KOPT-K1 (cell line): ENCODE results near the gene MASP1.

Experiments used
- H3K27ac ChIP-seq: fragments of 200-600 bp; sonication (generic); 2 replicates; pipeline ENCODE4 v1.5.1; 2016; ENCODE audit warnings: antibody characterized with exemption, mild to moderate bottlenecking, low read depth, low read length; ENCODE audit not compliant: poor library complexity, severe bottlenecking
- H3K36me3 ChIP-seq: fragments of 200-600 bp; sonication (generic); 2 replicates; pipeline ENCODE4 v1.5.1; 2017; ENCODE audit warnings: antibody characterized with exemption, mild to moderate bottlenecking, low read length, moderate library complexity; ENCODE audit not compliant: insufficient read depth
- H3K9me3 ChIP-seq: fragments of 200-600 bp; sonication (generic); 2 replicates; pipeline ENCODE4 v1.5.1; 2017; ENCODE audit warnings: antibody characterized with exemption, low read length, mild to moderate bottlenecking; ENCODE audit not compliant: insufficient read depth, poor library complexity, severe bottlenecking

MASP1 gene

GRCh38 chr3:187286467-187287059 lies 5.0 kb downstream of the MASP1 start:
- H3K36me3 ChIP-seq = no peaks in the 10 kb centered on the region
- H3K27ac ChIP-seq = no peak overlapping the region
- H3K9me3 ChIP-seq = no peaks in the 10 kb centered on the region

GRCh38 chr3:187281191-187281714 lies 10.3 kb downstream of the MASP1 start:
- Histone ChIP-seq H3K9me3 (no peaks in the 10 kb centered on the region), H3K36me3 (no peaks in the 10 kb centered on the region), H3K27ac (no peak overlapping the region)

GRCh38 chr3:187280644-187281043 lies 10.9 kb downstream of the MASP1 start:
- Histone ChIP-seq H3K9me3 (no peaks in the 10 kb centered on the region), H3K36me3 (no peaks in the 10 kb centered on the region), H3K27ac (no peak overlapping the region)

GRCh38 chr3:187277129-187277462 lies 14.4 kb downstream of the MASP1 start:
- no peaks in the 10 kb centered on the region for H3K36me3 ChIP-seq
- no peaks in the 10 kb centered on the region for H3K9me3 ChIP-seq
- no peak overlapping the region for H3K27ac ChIP-seq

GRCh38 chr3:187276397-187277128 lies 15.0 kb downstream of the MASP1 start:
- Histone ChIP-seq H3K9me3 (no peaks in the 10 kb centered on the region), H3K36me3 (no peaks in the 10 kb centered on the region), H3K27ac (no peak overlapping the region)

GRCh38 chr3:187274977-187275338 lies 16.6 kb downstream of the MASP1 start:
- Histone ChIP-seq H3K9me3 (peaks cover 9% of the 10 kb centered on the region), H3K27ac (no peak overlapping the region), H3K36me3 (no peaks in the 10 kb centered on the region)

GRCh38 chr3:187274315-187274976 lies 17.1 kb downstream of the MASP1 start:
- Histone ChIP-seq H3K9me3 (peaks cover 14% of the 10 kb centered on the region), H3K36me3 (no peaks in the 10 kb centered on the region), H3K27ac (no peak overlapping the region)

GRCh38 chr3:187271582-187271981 lies 20.0 kb downstream of the MASP1 start:
- Histone ChIP-seq H3K27ac (no peak overlapping the region), H3K36me3 (no peaks in the 10 kb centered on the region), H3K9me3 (peaks cover 19% of the 10 kb centered on the region)

GRCh38 chr3:187269486-187269885 lies 22.1 kb downstream of the MASP1 start:
- H3K9me3 ChIP-seq = peaks cover 19% of the 10 kb centered on the region
- H3K36me3 ChIP-seq = no peaks in the 10 kb centered on the region
- no peak overlapping the region for H3K27ac ChIP-seq

GRCh38 chr3:187267306-187267705 lies 24.2 kb downstream of the MASP1 start:
- no peaks in the 10 kb centered on the region for H3K36me3 ChIP-seq
- H3K9me3 ChIP-seq = peaks cover 19% of the 10 kb centered on the region
- H3K27ac ChIP-seq = no peak overlapping the region

- Histone ChIP-seq H3K36me3 (no peaks in the 10 kb centered on the region), H3K27ac (no peak overlapping the region), H3K9me3 (peaks cover 19% of the 10 kb centered on the region)
These were observed 24.8 kb downstream of the MASP1 start for GRCh38 chr3:187266691-187267090.

- Histone ChIP-seq H3K9me3 (peaks cover 16% of the 10 kb centered on the region), H3K27ac (no peak overlapping the region), H3K36me3 (no peaks in the 10 kb centered on the region)
These were observed 26.0 kb downstream of the MASP1 start for GRCh38 chr3:187265461-187265955.

GRCh38 chr3:187264911-187265310 lies 26.6 kb downstream of the MASP1 start:
- Histone ChIP-seq H3K27ac (no peak overlapping the region), H3K9me3 (peaks cover 10% of the 10 kb centered on the region), H3K36me3 (no peaks in the 10 kb centered on the region)

- Histone ChIP-seq H3K36me3 (no peaks in the 10 kb centered on the region), H3K9me3 (peaks cover 1% of the 10 kb centered on the region), H3K27ac (no peak overlapping the region)
These were observed 27.5 kb downstream of the MASP1 start for GRCh38 chr3:187264021-187264420.

GRCh38 chr3:187263270-187263669 lies 28.3 kb downstream of the MASP1 start:
- no peaks in the 10 kb centered on the region for H3K36me3 ChIP-seq
- no peak overlapping the region for H3K27ac ChIP-seq
- H3K9me3 ChIP-seq = no peaks in the 10 kb centered on the region
